A204.1 (cell line): ENCODE data around the gene HAAO.

ENCODE experiments used
- FAIRE-seq: peaks from 2 replicates; lab custom pipeline; 2012; peaks lifted over from hg19 to GRCh38; lab: Jason Lieb, UNC

The HAAO gene

GRCh38 chr2:42812899-42813479 lies 20.6 kb upstream of the HAAO start:
- no peak for FAIRE-seq

DNA sequence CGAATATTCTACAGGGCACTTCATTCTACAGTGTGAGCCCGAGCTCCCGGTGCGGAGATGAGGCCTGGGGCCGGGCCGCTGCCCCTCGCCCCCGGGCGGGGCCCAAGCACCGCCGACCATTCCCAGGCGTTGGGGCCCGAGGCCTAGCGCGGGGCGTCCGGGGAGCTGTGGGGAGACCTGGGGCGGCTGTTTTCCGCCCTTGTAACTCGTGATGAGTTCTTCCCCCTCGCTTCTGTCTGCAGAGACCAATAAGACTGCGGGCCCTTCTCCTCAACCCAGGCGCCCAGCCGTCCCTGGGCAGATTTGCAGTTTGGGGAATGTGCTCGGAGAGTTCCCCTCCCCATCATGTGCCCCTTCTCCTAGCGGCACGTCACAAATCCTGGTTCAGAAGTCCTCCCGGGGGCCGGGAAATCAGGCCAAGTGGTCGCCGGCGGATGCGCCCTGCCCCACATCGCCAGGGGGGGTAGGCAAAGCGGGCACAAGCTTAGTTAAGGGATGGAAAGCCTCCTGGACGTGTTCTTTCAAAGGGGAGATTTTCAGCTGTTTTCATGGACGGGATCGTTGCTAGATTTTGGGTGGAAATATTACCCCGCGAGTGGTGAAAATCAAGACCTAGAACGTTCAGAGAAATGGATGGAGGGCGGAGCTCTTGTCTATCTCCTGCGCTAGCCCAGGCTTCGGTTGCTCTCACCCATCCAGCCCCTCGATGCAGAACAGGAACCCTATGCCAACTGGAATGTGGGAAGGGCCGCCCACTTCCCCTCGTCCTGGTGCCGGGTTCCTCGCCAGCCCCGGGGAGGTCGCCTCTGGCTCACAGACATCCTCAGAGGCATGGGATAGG lies 18.8 kb upstream of the HAAO start:
- no peak for FAIRE-seq

DNA sequence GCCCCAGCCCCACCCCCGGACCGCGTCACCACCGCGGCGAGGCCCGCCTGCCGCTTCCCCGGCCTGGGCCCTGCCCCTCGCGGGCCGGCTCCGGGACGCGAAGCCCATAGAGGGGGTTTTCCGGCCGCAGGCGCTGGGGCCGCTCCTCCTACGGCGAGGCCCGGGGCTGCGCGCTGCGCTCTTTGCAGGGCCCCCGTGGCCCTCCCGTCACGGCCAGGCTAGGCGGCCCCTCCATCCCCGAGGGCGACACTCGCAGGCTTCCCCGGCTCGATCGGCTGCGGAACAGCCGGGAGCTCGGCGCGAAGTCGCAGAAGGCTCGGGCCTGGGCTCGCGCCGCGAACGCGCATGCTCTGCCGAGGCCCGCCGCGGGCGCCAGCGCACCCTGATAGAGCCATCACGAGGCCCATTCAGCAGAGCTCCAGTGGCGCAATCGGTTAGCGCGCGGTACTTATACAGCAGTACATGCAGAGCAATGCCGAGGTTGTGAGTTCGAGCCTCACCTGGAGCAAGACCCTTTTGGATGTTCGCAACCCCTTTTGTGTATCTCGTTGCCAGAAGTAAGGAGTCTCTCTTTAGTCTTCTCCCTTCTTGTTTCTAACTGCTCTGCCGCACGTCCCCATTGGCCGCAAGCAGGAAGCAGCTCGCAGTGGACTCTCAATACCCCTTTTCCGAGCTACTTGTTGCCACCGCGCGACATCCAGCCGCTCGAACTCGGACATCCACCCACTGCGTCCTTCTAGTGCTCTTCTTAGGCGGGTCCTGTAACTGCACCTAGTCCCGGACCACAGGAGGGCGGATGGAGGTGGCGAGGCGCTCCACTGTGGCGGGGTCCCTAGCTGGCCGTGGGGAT lies 18.0 kb upstream of the HAAO start:
- no peak for FAIRE-seq

- FAIRE-seq: no peak
These were observed 17.4 kb upstream of the HAAO start for GRCh38 chr2:42809819-42810120.

GRCh38 chr2:42809131-42809818 lies 16.9 kb upstream of the HAAO start:
- FAIRE-seq: no peak

DNA sequence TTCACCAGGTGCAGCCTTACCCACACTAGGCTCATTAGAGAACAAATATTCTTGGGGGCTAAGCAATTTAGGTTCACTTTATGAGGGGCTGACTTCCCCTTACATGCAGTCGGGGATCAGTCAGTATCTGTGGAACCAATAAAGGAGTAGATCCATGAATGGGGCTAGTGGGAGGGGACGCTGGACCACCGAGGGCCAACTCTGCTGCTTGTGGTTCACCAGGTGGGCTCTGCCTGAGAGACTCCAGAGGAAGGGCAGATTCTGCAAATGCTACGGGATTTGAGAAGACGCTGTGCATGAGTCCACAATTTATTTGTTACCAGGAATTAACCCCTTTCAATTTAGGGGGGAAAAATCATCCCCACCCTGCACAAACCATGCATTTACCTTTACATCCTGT lies 15.9 kb upstream of the HAAO start:
- no peak for FAIRE-seq

DNA sequence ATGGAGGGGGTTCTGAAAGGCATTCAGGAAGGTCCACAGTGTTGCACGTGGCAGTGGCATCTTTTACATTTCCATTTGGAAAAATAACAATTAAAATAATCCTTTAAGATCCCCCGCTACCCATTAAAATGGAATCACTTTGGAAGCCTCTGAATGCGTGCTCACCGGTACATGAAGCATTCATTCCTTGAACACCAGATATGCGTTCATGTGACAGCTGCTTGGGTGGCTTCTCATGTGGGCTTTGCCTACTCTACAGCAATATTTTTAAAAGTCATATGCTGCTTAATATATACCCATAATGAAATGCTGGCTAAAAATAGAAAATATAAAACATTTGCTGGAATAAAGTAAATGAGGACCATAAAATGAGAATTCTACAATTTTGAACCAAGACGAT lies 14.4 kb upstream of the HAAO start:
- no peak for FAIRE-seq

DNA sequence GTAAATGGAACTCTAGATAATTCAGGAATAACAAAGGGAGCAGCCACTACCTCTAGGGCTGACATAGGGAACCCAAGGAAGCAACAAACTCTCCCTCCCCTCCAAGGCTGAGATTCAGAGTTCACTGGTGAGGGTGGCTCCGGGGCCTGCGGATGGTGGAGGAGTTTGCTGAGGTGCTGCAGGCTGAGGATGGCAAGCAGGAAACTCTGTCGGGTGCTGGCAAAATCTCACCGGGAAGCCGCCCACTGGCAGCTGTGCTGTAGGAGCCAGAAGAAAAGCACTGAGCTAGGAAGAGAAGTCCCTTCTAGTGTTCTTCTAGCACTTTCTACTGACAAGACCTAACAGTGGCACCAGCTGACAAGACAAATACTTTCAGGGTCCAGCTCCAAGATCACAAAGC lies 12.5 kb upstream of the HAAO start:
- FAIRE-seq: no peak

DNA sequence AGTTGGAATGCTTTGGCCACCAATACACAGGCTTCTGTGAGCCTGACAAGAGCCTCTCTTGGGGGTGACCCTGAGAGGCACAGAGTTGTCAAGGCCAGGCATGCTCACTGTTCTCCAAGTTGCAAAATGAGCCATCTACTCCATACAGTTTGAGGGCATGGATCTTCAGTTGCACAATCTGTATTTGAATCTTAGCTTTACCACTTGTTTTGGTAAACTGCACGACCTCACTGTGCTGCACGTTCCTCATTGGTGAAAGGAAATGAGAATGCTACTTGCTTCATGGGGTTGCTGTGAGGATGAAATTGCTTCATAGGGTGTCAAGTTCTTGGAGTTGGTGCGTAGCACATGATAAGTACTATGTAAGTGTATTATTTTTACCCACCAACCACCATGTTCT lies 12.0 kb upstream of the HAAO start:
- FAIRE-seq: no peak

- no peak for FAIRE-seq
These were observed 9.8 kb upstream of the HAAO start for GRCh38 chr2:42802150-42802549.

DNA sequence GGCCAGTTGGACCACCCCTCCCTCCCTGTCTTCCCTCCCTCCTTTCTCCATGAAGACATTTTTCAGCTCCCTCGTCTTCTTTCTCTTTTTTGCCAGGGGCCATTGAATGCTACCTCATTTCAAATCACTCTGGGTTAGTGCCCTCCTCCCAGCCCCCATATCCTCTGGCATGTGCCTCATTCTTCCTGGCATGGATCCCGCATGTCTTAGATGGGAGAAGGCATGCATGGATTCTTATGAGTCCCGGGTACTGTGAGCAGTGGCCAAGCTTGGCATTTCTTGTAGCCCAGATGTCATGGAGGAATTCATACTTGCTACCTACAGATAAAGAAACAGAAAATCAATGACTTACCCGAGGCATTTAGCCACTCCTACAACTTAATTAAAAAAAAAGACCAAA lies 9.0 kb upstream of the HAAO start:
- no peak for FAIRE-seq

DNA sequence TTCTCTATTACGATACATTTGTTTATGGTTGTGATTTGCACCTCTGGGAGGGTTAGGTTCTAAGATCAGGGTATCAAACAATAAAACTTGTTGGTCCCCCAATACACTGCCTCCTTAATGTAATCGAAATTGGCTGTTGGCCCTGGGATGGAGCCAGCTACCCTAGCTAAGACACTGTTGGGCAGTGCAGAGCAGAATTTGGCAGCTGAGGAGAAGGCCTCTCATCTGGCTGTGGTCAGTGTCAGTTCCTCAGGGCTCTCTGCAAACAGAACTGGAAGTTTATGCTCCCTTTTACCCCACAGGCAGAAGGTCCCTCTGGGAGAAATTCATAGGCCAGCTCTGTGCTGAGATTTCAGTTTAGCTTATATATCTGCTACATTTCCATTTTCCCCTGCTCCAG lies 8.6 kb upstream of the HAAO start:
- no peak for FAIRE-seq

DNA sequence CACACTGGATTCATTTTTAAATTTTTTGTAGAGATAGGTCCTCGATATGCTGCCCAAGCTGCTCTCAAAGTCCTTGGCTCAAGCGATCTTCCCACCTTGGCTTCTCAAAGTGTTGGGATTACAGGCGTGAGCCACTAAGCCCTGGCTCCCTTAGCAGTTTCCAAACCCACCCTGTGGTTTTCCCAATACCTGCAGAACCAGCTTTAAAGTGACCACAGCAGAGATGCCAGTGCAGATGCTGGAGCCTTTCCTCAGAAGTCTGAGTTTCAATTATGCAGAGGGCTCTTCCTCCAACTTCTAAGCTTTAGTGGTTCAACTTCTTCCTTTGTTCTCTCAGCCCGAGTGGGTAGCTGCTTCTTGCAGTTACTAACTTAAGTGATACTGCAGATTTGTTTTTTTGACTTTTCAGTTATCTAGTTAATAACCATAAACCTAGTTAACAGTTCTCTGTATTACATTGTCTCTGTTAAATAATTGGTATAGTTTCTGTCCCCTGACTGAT lies 8.1 kb upstream of the HAAO start:
- no peak for FAIRE-seq

- no peak for FAIRE-seq
These were observed 7.5 kb upstream of the HAAO start for GRCh38 chr2:42799881-42800280.

DNA sequence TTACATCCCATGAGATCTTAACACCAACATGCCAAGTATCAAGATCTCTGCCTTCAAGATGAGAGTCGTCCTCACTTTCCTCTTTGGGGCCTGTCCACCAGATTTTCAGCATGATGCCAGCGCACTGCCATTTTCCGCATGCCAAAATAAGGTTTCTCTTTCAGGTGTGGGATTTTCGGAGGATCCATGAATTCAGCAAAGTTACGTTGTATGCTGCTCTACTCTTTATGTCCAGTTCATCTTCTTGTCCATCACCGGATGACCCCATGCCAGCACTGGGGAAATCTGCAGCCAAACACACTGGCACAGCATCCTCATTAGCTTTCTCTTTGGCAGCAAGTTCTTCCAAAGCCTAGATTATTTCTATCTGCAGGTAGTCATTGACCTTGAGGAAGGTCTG lies 4.9 kb upstream of the HAAO start:
- no peak for FAIRE-seq

DNA sequence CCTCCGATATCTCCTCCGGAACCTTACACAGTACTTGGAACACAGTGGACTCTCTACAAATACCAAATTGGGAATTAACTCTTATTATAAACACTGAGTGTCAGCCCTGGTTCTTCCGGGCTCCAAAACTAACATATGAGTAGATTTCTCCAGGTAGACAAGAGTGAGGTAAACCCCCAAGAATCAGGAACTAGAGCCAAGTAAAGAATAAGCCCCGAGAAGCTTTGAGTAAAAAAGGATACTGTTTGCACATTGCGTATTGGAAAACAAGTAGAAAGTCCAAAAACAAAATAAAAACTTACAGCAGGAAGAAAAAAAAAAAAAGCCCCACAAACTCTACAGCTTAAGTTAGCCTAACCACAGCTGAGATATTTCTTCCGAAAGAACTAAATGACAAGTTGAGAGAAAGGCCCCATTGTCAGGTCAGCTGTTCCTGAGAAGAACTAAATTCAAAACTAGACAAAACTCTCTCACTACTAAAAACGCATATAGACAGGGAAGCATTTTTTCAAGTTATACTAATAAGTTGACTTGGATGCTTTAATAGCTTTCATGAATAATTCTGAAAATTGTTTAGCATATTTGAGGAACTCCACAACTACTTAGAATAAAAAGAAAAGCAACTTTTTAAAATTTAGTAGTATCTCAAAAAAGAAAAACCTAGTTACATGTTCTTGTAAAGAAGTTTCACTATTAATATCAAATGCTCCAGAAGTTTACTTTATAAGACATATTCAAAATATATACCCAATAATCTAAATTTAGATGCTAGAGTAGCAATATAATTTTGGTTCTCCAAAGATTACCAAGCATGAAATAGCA lies 4.3 kb upstream of the HAAO start:
- no peak for FAIRE-seq

GRCh38 chr2:42795841-42796301 lies 3.5 kb upstream of the HAAO start:
- FAIRE-seq: no peak

- no peak for FAIRE-seq
These were observed 2.9 kb upstream of the HAAO start for GRCh38 chr2:42795275-42795674.

GRCh38 chr2:42794271-42795046 lies 2.1 kb upstream of the HAAO start:
- no peak for FAIRE-seq

DNA sequence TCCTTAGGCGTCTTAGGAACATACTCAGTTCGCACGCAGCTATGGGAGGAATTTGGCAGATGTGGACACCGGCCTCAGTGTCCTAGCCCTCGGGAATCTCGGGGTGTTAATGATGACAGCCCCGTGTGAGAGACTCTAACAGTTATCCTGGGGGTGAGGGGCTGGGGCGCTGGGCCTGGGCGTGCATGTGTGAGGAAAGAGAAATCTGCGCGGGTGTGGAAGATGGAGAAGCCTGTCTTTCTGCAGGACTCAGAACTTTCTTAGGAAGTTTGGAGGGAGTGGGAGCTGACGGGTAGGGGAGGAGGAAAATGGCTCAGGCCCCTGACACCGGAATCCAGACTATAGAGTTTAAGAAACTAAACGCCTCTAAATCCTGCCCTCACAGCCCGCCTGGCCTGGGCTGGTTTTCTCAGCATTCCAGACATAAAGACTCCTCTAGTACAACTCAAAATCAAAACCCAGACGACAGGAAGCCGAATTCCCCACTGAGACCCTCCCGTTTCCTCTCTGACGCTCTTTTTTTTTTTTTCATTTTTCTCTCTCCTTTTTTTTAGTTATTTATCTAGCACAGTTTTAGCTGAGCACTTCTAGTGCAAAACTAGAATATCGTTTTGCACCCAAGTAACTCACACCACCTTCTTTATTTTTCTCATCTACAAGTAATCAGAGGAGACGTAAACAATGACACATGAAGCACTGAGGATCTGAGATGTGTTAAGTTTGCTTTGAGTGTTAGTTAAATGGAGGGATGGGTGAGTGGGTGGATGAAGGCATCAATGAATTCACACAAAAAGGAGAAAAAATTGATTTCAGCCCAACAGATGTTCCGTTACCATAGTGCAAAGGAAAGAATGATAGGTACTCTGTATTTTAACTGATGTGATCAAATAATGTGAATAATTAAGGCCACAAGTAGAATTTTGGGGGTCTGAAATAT lies 1.2 kb upstream of the HAAO start:
- FAIRE-seq: no peak
